Parathyroid adenoma (tissue), 2 donors: ENCODE results near the gene SMOC1.
"Not testable (repeated sequence)": the region's sequence is repeated elsewhere in the genome, so short reads cannot be mapped to it uniquely, and the experiment has no call there.

Experiments
- H2AFZ ChIP-seq: fragments of 300-600 bp; sonication (generic); one replicate; pipeline ENCODE4 v1.7.0; 2017; ENCODE audit warnings: antibody characterized with exemption, mild to moderate bottlenecking
- H3K27ac ChIP-seq: fragments of 300-600 bp; sonication (generic); one replicate; pipeline ENCODE4 v1.7.0; 2017
- H3K27me3 ChIP-seq: fragments of 300-600 bp; sonication (generic); one replicate; pipeline ENCODE4 v1.7.0; 2017; ENCODE audit warnings: low read length; ENCODE audit not compliant: control insufficient read depth, insufficient read depth
- H3K36me3 ChIP-seq: fragments of 300-600 bp; sonication (generic); one replicate; pipeline ENCODE4 v1.7.0; 2017; ENCODE audit warnings: low read length; ENCODE audit not compliant: control insufficient read depth, insufficient read depth
- H3K4me1 ChIP-seq: fragments of 300-600 bp; sonication (generic); one replicate; pipeline ENCODE4 v1.7.0; 2017; ENCODE audit warnings: control low read depth
- H3K4me2 ChIP-seq: fragments of 300-600 bp; sonication (generic); one replicate; pipeline ENCODE4 v1.7.0; 2017; ENCODE audit warnings: low read length
- H3K4me3 ChIP-seq: fragments of 300-600 bp; sonication (generic); one replicate; pipeline ENCODE4 v1.7.0; 2017; ENCODE audit warnings: low read depth, low read length
- H3K79me2 ChIP-seq: fragments of 300-600 bp; sonication (generic); one replicate; pipeline ENCODE4 v1.7.0; 2017; ENCODE audit warnings: control low read depth
- H3K9ac ChIP-seq: fragments of 300-600 bp; sonication (generic); one replicate; pipeline ENCODE4 v1.7.0; 2017; ENCODE audit warnings: mild to moderate bottlenecking
- H3K9me3 ChIP-seq: fragments of 300-600 bp; sonication (generic); one replicate; pipeline ENCODE4 v1.7.0; 2017; ENCODE audit warnings: low read length; ENCODE audit not compliant: control insufficient read depth
- TF ChIP-seq, protein P1 (sequence below): fragments of 300-600 bp; sonication (generic); IDR thresholded peaks from one replicate; pipeline ENCODE4 v1.7.0; 2017; ENCODE audit warnings: antibody characterized with exemption, mild to moderate bottlenecking
- donor health status: primary hyperparathyroidism.

Gene SMOC1

GRCh38 chr14:69901113-69901951 lies 22.1 kb downstream of the SMOC1 start:
- Histone ChIP-seq H3K4me1 (no peaks in the 10 kb centered on the region), H3K27me3 (no peaks in the 10 kb centered on the region), H3K9me3 (no peaks in the 10 kb centered on the region), H3K4me2 (no peak overlapping the region), H3K36me3 (no peaks in the 10 kb centered on the region), H3K27ac (no peak overlapping the region), H3K9ac (no peak overlapping the region), H2AFZ (no peak overlapping the region), H3K4me3 (no peak overlapping the region), H3K79me2 (no peaks in the 10 kb centered on the region)
- TF ChIP-seq, protein P1, sequence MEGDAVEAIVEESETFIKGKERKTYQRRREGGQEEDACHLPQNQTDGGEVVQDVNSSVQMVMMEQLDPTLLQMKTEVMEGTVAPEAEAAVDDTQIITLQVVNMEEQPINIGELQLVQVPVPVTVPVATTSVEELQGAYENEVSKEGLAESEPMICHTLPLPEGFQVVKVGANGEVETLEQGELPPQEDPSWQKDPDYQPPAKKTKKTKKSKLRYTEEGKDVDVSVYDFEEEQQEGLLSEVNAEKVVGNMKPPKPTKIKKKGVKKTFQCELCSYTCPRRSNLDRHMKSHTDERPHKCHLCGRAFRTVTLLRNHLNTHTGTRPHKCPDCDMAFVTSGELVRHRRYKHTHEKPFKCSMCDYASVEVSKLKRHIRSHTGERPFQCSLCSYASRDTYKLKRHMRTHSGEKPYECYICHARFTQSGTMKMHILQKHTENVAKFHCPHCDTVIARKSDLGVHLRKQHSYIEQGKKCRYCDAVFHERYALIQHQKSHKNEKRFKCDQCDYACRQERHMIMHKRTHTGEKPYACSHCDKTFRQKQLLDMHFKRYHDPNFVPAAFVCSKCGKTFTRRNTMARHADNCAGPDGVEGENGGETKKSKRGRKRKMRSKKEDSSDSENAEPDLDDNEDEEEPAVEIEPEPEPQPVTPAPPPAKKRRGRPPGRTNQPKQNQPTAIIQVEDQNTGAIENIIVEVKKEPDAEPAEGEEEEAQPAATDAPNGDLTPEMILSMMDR, result no peak

- H3K27me3 ChIP-seq, H3K4me1 ChIP-seq, H3K9ac ChIP-seq, H3K9me3 ChIP-seq, H3K36me3 ChIP-seq, H3K4me3 ChIP-seq, H3K79me2 ChIP-seq, H3K4me2 ChIP-seq, H3K27ac ChIP-seq, H2AFZ ChIP-seq: not testable (repeated sequence)
Measured at GRCh38 chr14:69903046-69903445, 23.8 kb downstream of the SMOC1 start.

GRCh38 chr14:69904246-69904645 lies 25.0 kb downstream of the SMOC1 start:
- Histone ChIP-seq H3K27ac (no peak overlapping the region), H3K4me3 (no peak overlapping the region), H3K27me3 (no peaks in the 10 kb centered on the region), H3K4me1 (no peaks in the 10 kb centered on the region), H3K9me3 (no peaks in the 10 kb centered on the region), H2AFZ (no peak overlapping the region), H3K9ac (no peak overlapping the region), H3K79me2 (no peaks in the 10 kb centered on the region), H3K36me3 (no peaks in the 10 kb centered on the region), H3K4me2 (no peak overlapping the region)
- TF ChIP-seq, protein P1, result no peak

DNA sequence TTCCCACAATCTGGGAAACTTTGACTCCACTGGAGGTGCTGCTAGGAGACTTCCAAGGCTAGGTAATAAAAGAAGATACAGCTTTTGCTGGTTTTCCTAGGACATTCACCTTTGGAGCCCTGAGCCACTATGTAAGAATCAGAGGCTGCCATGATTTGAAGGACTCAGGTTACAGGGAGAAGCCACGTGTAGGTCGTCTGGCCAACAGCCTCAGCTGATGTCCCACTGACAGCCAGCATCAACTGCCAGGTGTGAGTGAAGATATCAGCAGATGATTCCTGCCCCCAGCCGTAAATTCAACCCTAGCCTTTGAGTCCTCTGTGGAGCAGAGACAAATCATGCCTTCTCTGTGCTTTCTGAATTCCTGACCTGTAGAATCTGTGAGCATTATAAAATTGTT lies 27.0 kb downstream of the SMOC1 start:
- no peak overlapping the region for H2AFZ ChIP-seq
- TF ChIP-seq, protein P1, result no peak
- H3K9ac ChIP-seq, result no peak overlapping the region
- H3K4me3 ChIP-seq, result no peak overlapping the region
- no peak overlapping the region for H3K27ac ChIP-seq
- no peaks in the 10 kb centered on the region for H3K4me1 ChIP-seq
- no peaks in the 10 kb centered on the region for H3K9me3 ChIP-seq
- no peaks in the 10 kb centered on the region for H3K79me2 ChIP-seq
- no peaks in the 10 kb centered on the region for H3K27me3 ChIP-seq
- no peaks in the 10 kb centered on the region for H3K36me3 ChIP-seq
- H3K4me2 ChIP-seq, result no peak overlapping the region

DNA sequence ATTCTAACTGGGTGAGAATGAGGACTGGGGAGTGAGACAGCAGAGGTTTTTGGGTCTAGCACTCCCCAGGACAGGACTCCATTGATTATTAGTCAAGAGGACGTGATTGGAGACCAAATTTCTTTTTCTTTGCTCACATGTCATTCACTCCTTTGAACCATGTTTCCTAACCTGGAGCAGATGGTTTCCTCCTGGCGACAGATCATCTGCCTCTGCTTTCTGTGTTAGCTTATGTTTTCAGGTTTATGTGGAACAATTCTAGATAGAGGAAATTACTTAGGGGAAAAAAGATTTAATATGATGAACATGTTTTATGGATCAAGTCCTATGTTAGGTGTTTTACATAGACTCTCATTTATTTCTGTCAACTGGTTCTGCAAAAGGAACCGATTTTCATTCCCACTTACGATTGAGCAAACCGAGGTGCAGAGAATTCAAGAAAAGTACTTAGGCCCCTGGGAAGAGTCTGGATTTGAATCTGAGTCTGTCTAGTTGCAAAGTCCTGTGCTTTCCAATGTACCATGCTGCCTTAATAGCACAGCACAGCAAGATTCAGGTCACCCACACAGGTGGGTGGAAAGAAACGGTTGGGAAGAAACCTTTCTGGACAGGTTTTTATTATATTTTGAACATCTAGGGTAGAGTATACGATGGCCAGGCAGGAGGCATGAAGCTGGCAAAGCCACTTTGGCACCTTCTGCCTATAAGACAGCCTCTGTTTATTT lies 30.8 kb downstream of the SMOC1 start:
- no peak overlapping the region for H3K4me2 ChIP-seq
- H3K36me3 ChIP-seq, result no peaks in the 10 kb centered on the region

More for the DNA sequence above, 30.8 kb downstream of the SMOC1 start:
- no peaks in the 10 kb centered on the region for H3K79me2 ChIP-seq
- H3K4me1 ChIP-seq, result no peaks in the 10 kb centered on the region
- no peak overlapping the region for H3K27ac ChIP-seq
- TF ChIP-seq, protein P1, result no peak
- no peak overlapping the region for H3K9ac ChIP-seq
- no peaks in the 10 kb centered on the region for H3K27me3 ChIP-seq
- no peak overlapping the region for H3K4me3 ChIP-seq
- H2AFZ ChIP-seq, result no peak overlapping the region
- H3K9me3 ChIP-seq, result no peaks in the 10 kb centered on the region
